ENCODE results near the gene PELI1.
"Not testable (repeated sequence)": the region's sequence is repeated elsewhere in the genome, so short reads cannot be mapped to it uniquely, and the experiment has no call there.

Gene PELI1

GRCh38 chr2:64080179-64080578, 64.0 kb downstream of the PELI1 start:
- no peak for DNase-seq

- not testable (repeated sequence) for DNase-seq
Observed at GRCh38 chr2:64079688-64080087, 64.5 kb downstream of the PELI1 start.

- not testable (repeated sequence) for DNase-seq
Observed at GRCh38 chr2:64076828-64077227, 67.4 kb downstream of the PELI1 start.

- DNase-seq, result not testable (repeated sequence)
Observed at GRCh38 chr2:64074616-64075015, 69.6 kb downstream of the PELI1 start.

GRCh38 chr2:64067326-64067725, 76.9 kb downstream of the PELI1 start:
- DNase-seq, result no peak

GRCh38 chr2:64065516-64065915, 78.7 kb downstream of the PELI1 start:
- no peak for DNase-seq

GRCh38 chr2:64063924-64064331, 80.3 kb downstream of the PELI1 start:
- DNase-seq, result no peak

GRCh38 chr2:64063454-64063853, 80.8 kb downstream of the PELI1 start:
- DNase-seq, result no peak

- no peak for DNase-seq
Observed at GRCh38 chr2:64062840-64063239, 81.4 kb downstream of the PELI1 start.

- no peak for DNase-seq
Observed at GRCh38 chr2:64059270-64059669, 85.0 kb downstream of the PELI1 start.

- DNase-seq, result no peak
Observed at GRCh38 chr2:64056021-64056420, 88.2 kb downstream of the PELI1 start.

GRCh38 chr2:64054161-64054915, 89.9 kb downstream of the PELI1 start:
- no peak for DNase-seq

- peak; percentile 17 to 22 for DNase-seq
Observed at GRCh38 chr2:64052463-64053241, 91.6 kb downstream of the PELI1 start.

GRCh38 chr2:64049633-64050220, 94.5 kb downstream of the PELI1 start:
- DNase-seq, result peak; percentile 79 to 83

GRCh38 chr2:64045938-64046337, 98.3 kb downstream of the PELI1 start:
- DNase-seq, result no peak
